ENCODE measurements around the gene MT1M. TPM values are rescaled to one million over a fixed set of nuclear protein-coding genes. Genes with fewer than 3 reads are reported as not detected.
"Not testable (repeated sequence)": the region's sequence is repeated elsewhere in the genome, so short reads cannot be mapped to it uniquely, and the experiment has no call there.

The MT1M gene
- total RNA-seq, 2 donors from 2014 or later, result 0.36 TPM; not detected in 1

- H3K4me3 Mint-ChIP-seq; H3K9me3 Mint-ChIP-seq; H3K36me3 Mint-ChIP-seq; DNase-seq (ENCODE audit: low spot score); H3K27ac Mint-ChIP-seq; ATAC-seq: not testable (repeated sequence)
- Mint-ChIP-seq H3K27me3 (peaks cover 44 to 63% of the 10 kb centered on the region in 2 donors), H3K4me1 (ENCODE audit: low read depth in 2 of 2) (peaks cover 23 to 31% of the 10 kb centered on the region in 2 donors)
Measured at GRCh38 chr16:56672171-56672570, 39.7 kb downstream of the MT1M start.

- H3K27ac Mint-ChIP-seq, result no peak overlapping the region
- DNase-seq (ENCODE audit: low spot score) (no peak), ATAC-seq (no peak)
- H3K9me3 Mint-ChIP-seq, result no peaks in the 10 kb centered on the region
- peaks cover 40 to 55% of the 10 kb centered on the region in 2 donors for H3K27me3 Mint-ChIP-seq
- H3K4me3 Mint-ChIP-seq, result no peak overlapping the region
- no peaks in the 10 kb centered on the region for H3K36me3 Mint-ChIP-seq
- peaks cover 23 to 28% of the 10 kb centered on the region in 2 donors for H3K4me1 Mint-ChIP-seq (ENCODE audit: low read depth in 2 of 2)
Measured at GRCh38 chr16:56672761-56673536, 40.5 kb downstream of the MT1M start.

DNA sequence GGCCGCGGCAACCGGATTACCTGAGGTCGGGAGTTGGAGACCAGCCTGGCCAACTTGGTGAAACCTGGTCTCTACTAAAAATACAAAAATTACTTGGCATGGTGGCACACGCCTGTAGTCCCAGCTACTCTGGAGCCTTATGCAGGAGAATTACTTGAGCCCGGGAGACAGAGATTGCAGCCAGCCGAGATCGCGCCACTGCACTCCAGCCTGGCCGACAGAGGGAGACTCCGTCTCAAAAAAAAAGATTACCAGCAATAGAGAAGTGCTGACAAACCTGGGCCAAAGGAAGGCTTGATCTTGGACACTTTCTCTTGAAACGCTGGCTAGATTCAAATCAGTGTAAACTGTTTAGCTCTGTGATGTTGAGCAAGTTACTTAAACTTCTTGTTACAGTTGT is 41.5 kb downstream of the MT1M start:
- Mint-ChIP-seq H3K4me1 (ENCODE audit: low read depth in 2 of 2) (peaks cover 17 to 20% of the 10 kb centered on the region in 2 donors), H3K27me3 (peaks cover 32 to 46% of the 10 kb centered on the region in 2 donors), H3K36me3 (no peaks in the 10 kb centered on the region), H3K9me3 (no peaks in the 10 kb centered on the region), H3K27ac (peak overlapping the region in 1 of 2 donors; percentile 25), H3K4me3 (no peak overlapping the region)
- ATAC-seq (no peak), DNase-seq (ENCODE audit: low spot score) (no peak)

DNA sequence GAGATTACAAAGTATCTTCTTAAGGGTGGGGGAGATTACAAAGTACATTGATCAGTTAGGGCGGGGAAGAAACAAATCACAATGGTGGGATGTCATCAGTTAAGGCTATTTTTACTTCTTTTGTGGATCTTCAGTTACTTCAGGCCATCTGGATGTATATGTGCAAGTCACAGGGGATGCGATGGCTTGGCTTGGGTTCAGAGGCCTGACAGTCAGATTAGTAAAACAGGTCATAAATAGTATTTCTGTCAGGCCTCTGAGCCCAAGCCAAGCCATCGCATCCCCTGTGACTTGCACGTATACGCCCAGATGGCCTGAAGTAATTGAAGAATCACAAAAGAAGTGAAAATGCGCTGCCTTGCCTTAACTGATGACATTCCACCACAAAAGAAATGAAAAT is 42.1 kb downstream of the MT1M start:
- DNase-seq (ENCODE audit: low spot score); H3K9me3 Mint-ChIP-seq; H3K36me3 Mint-ChIP-seq; H3K4me3 Mint-ChIP-seq; H3K27ac Mint-ChIP-seq; ATAC-seq: not testable (repeated sequence)
- Mint-ChIP-seq H3K4me1 (ENCODE audit: low read depth in 2 of 2) (peaks cover 18 to 19% of the 10 kb centered on the region in 2 donors), H3K27me3 (peaks cover 27 to 42% of the 10 kb centered on the region in 2 donors)

- peak overlapping the region; percentile 47 to 65 for H3K27ac Mint-ChIP-seq
- H3K36me3 Mint-ChIP-seq, result no peaks in the 10 kb centered on the region
- DNase-seq (ENCODE audit: low spot score) (peak; percentile 77), ATAC-seq (peak; percentile 76 to 83)
- peaks cover 22 to 39% of the 10 kb centered on the region in 2 donors for H3K27me3 Mint-ChIP-seq
- H3K9me3 Mint-ChIP-seq, result no peaks in the 10 kb centered on the region
- H3K4me3 Mint-ChIP-seq, result peak overlapping the region; percentile 53
- peaks cover 20 to 22% of the 10 kb centered on the region in 2 donors for H3K4me1 Mint-ChIP-seq (ENCODE audit: low read depth in 2 of 2)
Measured at GRCh38 chr16:56675685-56676210, 43.3 kb downstream of the MT1M start.

DNA sequence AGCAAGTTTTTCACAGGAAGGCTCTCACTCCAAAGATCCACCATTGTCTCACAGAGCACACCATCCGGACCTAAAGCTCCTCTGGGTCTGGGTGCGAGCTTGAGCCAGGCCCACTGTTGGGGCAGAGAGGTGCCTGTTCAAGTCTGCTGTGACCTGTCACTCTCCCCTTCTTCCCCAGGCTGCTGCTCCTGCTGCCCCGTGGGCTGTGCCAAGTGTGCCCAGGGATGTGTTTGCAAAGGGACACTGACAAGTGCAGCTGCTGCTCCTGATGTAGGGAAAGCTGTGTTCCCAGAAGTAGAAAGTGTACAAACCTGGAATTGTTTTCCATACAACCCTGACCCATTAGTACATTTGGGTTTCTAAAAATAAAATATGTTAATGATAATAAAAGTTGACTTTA is 45.0 kb downstream of the MT1M start:
- ATAC-seq (no peak), DNase-seq (ENCODE audit: low spot score) (no peak)
- H3K27ac Mint-ChIP-seq, result no peak overlapping the region
- no peaks in the 10 kb centered on the region for H3K36me3 Mint-ChIP-seq
- no peaks in the 10 kb centered on the region for H3K9me3 Mint-ChIP-seq
- H3K4me1 Mint-ChIP-seq (ENCODE audit: low read depth in 2 of 2), result peaks cover 30 to 35% of the 10 kb centered on the region in 2 donors
- peaks cover 14 to 28% of the 10 kb centered on the region in 2 donors for H3K27me3 Mint-ChIP-seq
- H3K4me3 Mint-ChIP-seq, result no peak overlapping the region

- Mint-ChIP-seq H3K4me3 (no peak overlapping the region), H3K9me3 (no peaks in the 10 kb centered on the region), H3K4me1 (ENCODE audit: low read depth in 2 of 2) (peaks cover 33 to 51% of the 10 kb centered on the region in 2 donors), H3K27ac (peak overlapping the region; percentile 49 to 57), H3K27me3 (peaks cover 10 to 13% of the 10 kb centered on the region in 2 donors), H3K36me3 (no peaks in the 10 kb centered on the region)
- no peak for DNase-seq (ENCODE audit: low spot score)
- no peak for ATAC-seq
Measured at GRCh38 chr16:56679078-56679730, 46.7 kb downstream of the MT1M start.

GRCh38 chr16:56679818-56680217 is 47.4 kb downstream of the MT1M start:
- peaks cover 32 to 52% of the 10 kb centered on the region in 2 donors for H3K4me1 Mint-ChIP-seq (ENCODE audit: low read depth in 2 of 2)
- peaks cover 7 to 9% of the 10 kb centered on the region in 2 donors for H3K27me3 Mint-ChIP-seq
- ATAC-seq (peak; percentile 44 to 71), DNase-seq (ENCODE audit: low spot score) (no peak)
- H3K36me3 Mint-ChIP-seq, result no peaks in the 10 kb centered on the region
- H3K4me3 Mint-ChIP-seq, result no peak overlapping the region
- H3K27ac Mint-ChIP-seq, result peak overlapping the region; percentile 49 to 57
- H3K9me3 Mint-ChIP-seq, result no peaks in the 10 kb centered on the region

DNA sequence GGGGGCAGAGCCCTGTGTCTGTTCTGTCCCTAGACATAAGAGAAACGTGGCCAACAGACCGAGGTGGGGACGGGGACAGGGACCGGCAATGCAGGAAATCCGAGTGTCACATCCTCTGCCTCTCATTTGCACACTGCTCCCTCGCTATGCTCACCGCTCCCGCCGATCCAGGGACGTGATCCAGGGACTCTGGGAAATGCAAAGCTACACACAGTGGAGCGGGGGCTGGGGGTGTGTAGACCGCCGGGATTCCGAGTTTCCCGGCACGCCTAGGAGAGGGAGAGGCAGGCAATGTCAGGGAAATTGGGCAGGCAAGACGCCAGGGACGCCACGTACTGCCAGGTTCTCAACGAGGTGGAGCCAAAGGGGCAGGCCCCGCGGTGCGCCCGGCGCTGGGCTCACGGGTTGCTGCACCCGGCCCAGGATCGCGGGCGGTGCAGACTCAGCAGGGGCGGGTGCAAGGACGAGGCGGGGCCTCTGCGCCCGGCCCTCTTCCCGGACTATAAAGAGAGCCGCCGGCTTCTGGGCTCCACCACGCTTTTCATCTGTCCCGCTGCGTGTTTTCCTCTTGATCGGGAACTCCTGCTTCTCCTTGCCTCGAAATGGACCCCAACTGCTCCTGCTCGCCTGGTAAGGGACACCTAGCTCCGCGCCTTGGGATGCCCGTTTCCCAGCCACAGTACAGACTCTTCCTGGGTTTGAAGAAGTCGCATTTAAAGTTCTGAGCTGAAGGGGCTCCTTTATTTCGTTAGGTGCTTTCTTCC is 49.7 kb downstream of the MT1M start, which contains the start of gene MT1X:
MT1X (plus strand) TSS at position 532 of the 764 bp plus-strand sequence; CDS start at position 603, 71 bp downstream.
- peak; percentile 95 for DNase-seq (ENCODE audit: low spot score)
- Mint-ChIP-seq H3K4me3 (peak within 1 kb of the TSS; percentile 97), H3K27ac (peak within 1 kb of the TSS; percentile 88 to 95), H3K4me1 (ENCODE audit: low read depth in 2 of 2) (peaks cover 23 to 36% of the 10 kb centered on the region in 2 donors), H3K27me3 (no peaks in the 10 kb centered on the region), H3K36me3 (peaks cover 4% of the 10 kb centered on the region), H3K9me3 (no peaks in the 10 kb centered on the region)
- ATAC-seq, result peak; percentile 97 to 98

DNA sequence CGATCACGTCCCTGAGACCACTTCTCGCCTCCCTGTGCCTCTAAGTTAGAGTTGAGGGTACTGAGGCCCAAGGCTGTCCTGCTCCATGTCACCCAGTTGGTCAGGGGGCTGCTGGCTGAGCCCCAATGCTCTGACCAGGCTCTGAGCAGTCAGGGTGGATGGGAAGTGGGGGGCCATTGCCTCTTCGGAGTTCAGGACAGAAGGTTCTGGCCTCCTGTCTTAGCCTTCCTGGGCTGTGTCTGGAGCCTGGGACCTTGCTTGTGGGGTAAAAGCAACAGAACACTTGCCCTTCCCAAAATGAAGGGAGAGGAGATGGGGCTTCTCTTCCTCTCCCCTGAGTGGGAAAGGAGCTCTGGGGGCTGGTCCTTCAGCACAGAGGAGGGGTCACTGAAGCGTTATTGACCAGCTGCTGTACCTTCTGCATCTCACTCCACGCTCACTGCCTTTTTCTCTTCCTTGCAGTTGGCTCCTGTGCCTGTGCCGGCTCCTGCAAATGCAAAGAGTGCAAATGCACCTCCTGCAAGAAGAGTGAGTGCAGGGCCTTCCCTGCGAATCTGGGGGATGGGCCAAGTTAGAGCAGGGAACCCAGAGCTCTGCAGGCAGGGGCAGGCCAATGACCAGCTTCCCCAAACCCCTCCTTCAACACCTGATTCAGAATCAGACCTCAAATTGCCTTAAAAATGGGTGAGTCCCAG is 50.4 kb downstream of the MT1M start:
- Mint-ChIP-seq H3K4me3 (peak overlapping the region; percentile 97), H3K4me1 (ENCODE audit: low read depth in 2 of 2) (peaks cover 23 to 36% of the 10 kb centered on the region in 2 donors), H3K9me3 (no peaks in the 10 kb centered on the region), H3K36me3 (peaks cover 4% of the 10 kb centered on the region), H3K27ac (peak overlapping the region; percentile 88 to 95), H3K27me3 (no peaks in the 10 kb centered on the region)
- no peak for DNase-seq (ENCODE audit: low spot score)
- ATAC-seq, result peak; percentile 2 to 17
